ENCODE data around the gene BAHCC1. TPM values are rescaled to one million over a fixed set of nuclear protein-coding genes. Genes with fewer than 3 reads are reported as not detected.

Gene BAHCC1
- total RNA-seq, 6 donors from 2014 or later = 8.2 to 81.7 (median 21.0) TPM

GRCh38 chr17:81492706-81493105 is 97.4 kb downstream of the BAHCC1 start:
- Histone ChIP-seq H3K4me1 (peaks cover 8 to 22% (median 10%) of the 10 kb centered on the region in 4 donors), H3K4me3 (no peak overlapping the region), H3K36me3 (no peaks in the 10 kb centered on the region), H3K27me3 (no peaks in the 10 kb centered on the region), H3K27ac (no peak overlapping the region), H3K9me3 (no peaks in the 10 kb centered on the region)
- 72% methylated on average over 9 of the region's 9 CpGs for WGBS, 2 donors
- ATAC-seq (ENCODE audit: low FRiP score in 2 of 2) (no peak), DNase-seq (no peak)
- TF ChIP-seq POLR2AphosphoS5 (IDR thresholded peaks at IDR 0.05) = no peak

GRCh38 chr17:81493198-81494038 is 98.2 kb downstream of the BAHCC1 start:
- Histone ChIP-seq H3K27ac (no peak overlapping the region), H3K4me1 (peaks cover 2 to 15% (median 7%) of the 10 kb centered on the region in 4 donors), H3K4me3 (no peak overlapping the region), H3K36me3 (no peaks in the 10 kb centered on the region), H3K9me3 (no peaks in the 10 kb centered on the region), H3K27me3 (no peaks in the 10 kb centered on the region)
- no peak for TF ChIP-seq EP300 (IDR thresholded peaks at IDR 0.05)
- TF ChIP-seq CTCF (IDR thresholded peaks at IDR 0.05) = no peak
- no peak for TF ChIP-seq POLR2A (IDR thresholded peaks at IDR 0.05)
- TF ChIP-seq POLR2AphosphoS5 (IDR thresholded peaks at IDR 0.05) = no peak
- DNase-seq = peak in 1 of 2 donors; percentile 58
- 79 to 83% methylated on average over 11 to 16 of the region's 16 CpGs for WGBS, 2 donors
- ATAC-seq (ENCODE audit: low FRiP score in 2 of 2) = no peak

- 54 to 58% methylated on average over 8 of the region's 8 CpGs for WGBS, 2 donors
- Histone ChIP-seq H3K4me1 (peaks cover 0 to 9% (median 7%) of the 10 kb centered on the region in 4 donors), H3K27me3 (no peaks in the 10 kb centered on the region), H3K27ac (no peak overlapping the region), H3K9me3 (no peaks in the 10 kb centered on the region), H3K4me3 (no peak overlapping the region), H3K36me3 (no peaks in the 10 kb centered on the region)
- no peak for TF ChIP-seq EP300 (IDR thresholded peaks at IDR 0.05)
- no peak for TF ChIP-seq POLR2A (IDR thresholded peaks at IDR 0.05)
- no peak for TF ChIP-seq POLR2AphosphoS5 (IDR thresholded peaks at IDR 0.05)
- TF ChIP-seq CTCF (IDR thresholded peaks at IDR 0.05) = no peak
- DNase-seq (no peak), ATAC-seq (ENCODE audit: low FRiP score in 2 of 2) (no peak)
These were observed 99.5 kb downstream of the BAHCC1 start for GRCh38 chr17:81494626-81495377.

GRCh38 chr17:81498953-81499600 is 103.8 kb downstream of the BAHCC1 start:
- peak in 1 of 2 donors; percentile 86 for DNase-seq
- no peaks in the 10 kb centered on the region for H3K36me3 ChIP-seq
- peak overlapping the region in 1 of 4 donors; percentile 13 for H3K4me3 ChIP-seq
- peaks cover 0 to 7% (median 7%) of the 10 kb centered on the region in 4 donors for H3K4me1 ChIP-seq
- ATAC-seq (ENCODE audit: low FRiP score in 2 of 2) = peak; percentile 9 to 33
- no peaks in the 10 kb centered on the region for H3K9me3 ChIP-seq
- H3K27ac ChIP-seq = no peak overlapping the region
- no peak for TF ChIP-seq POLR2A (IDR thresholded peaks at IDR 0.05)
- WGBS, 2 donors = 80 to 87% methylated on average over 42 to 57 of the region's 64 CpGs
- no peaks in the 10 kb centered on the region for H3K27me3 ChIP-seq

GRCh38 chr17:81499601-81499970 is 104.3 kb downstream of the BAHCC1 start:
- Histone ChIP-seq H3K36me3 (no peaks in the 10 kb centered on the region), H3K27ac (no peak overlapping the region), H3K4me3 (no peak overlapping the region), H3K4me1 (peaks cover 0 to 7% (median 7%) of the 10 kb centered on the region in 4 donors), H3K9me3 (no peaks in the 10 kb centered on the region), H3K27me3 (no peaks in the 10 kb centered on the region)
- ATAC-seq (ENCODE audit: low FRiP score in 2 of 2) (peak; percentile 21 to 25), DNase-seq (peak in 1 of 2 donors; percentile 40)
- 72 to 75% methylated on average over 5 to 12 of the region's 12 CpGs for WGBS, 2 donors
- no peak for TF ChIP-seq POLR2A (IDR thresholded peaks at IDR 0.05)
- TF ChIP-seq EP300 (IDR thresholded peaks at IDR 0.05) = no peak
- no peak for TF ChIP-seq CTCF (IDR thresholded peaks at IDR 0.05)
- TF ChIP-seq POLR2AphosphoS5 (IDR thresholded peaks at IDR 0.05) = no peak
